ENCODE measurements around the gene DPEP1. TPM values are rescaled to one million over a fixed set of nuclear protein-coding genes. Genes with fewer than 3 reads are reported as not detected.

The DPEP1 gene
- total RNA-seq, 2 donors from 2014 or later, result 0.88 to 3.2 TPM

DNA sequence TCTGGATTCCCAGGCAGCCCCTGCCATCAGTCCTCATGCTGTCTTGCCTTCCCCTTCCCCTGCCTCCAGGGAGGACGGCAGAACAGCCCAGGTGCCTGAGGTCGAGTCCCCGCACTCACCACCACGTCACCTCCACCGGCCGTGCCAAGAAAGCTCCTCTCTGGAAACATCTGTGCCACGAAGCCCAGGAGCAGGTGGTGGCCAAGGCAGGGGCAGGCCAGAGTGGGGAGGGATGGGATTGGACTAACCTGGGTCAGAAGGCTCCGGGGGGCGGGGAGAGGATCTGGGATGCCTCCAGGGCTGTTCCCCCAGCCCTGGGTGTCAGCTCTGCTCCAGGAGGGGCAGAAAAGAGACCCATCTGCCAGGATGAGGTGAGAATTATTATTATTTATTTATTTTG, 7.4 kb upstream of the DPEP1 start:
- WGBS, 2 experiments (ENCODE audit: insufficient coverage in 1 of 2, insufficient read length in 1 of 2), result 96 to 100% methylated on average over 8 to 9 of the region's 9 CpGs
- H3K36me3 ChIP-seq (ENCODE audit: control insufficient read depth, insufficient read depth, low read length), result no peaks in the 10 kb centered on the region
- Mint-ChIP-seq H3K27me3 (ENCODE audit: insufficient read depth) (no peaks in the 10 kb centered on the region), H3K36me3 (ENCODE audit: low read depth) (no peaks in the 10 kb centered on the region), H3K4me3 (no peak overlapping the region), H3K4me1 (peaks cover 15% of the 10 kb centered on the region), H3K27ac (no peak overlapping the region), H3K9me3 (no peaks in the 10 kb centered on the region)
- TF ChIP-seq, protein P1, sequence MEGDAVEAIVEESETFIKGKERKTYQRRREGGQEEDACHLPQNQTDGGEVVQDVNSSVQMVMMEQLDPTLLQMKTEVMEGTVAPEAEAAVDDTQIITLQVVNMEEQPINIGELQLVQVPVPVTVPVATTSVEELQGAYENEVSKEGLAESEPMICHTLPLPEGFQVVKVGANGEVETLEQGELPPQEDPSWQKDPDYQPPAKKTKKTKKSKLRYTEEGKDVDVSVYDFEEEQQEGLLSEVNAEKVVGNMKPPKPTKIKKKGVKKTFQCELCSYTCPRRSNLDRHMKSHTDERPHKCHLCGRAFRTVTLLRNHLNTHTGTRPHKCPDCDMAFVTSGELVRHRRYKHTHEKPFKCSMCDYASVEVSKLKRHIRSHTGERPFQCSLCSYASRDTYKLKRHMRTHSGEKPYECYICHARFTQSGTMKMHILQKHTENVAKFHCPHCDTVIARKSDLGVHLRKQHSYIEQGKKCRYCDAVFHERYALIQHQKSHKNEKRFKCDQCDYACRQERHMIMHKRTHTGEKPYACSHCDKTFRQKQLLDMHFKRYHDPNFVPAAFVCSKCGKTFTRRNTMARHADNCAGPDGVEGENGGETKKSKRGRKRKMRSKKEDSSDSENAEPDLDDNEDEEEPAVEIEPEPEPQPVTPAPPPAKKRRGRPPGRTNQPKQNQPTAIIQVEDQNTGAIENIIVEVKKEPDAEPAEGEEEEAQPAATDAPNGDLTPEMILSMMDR (conservative IDR thresholded peaks at IDR 0.05), result no peak
- H3K27me3 ChIP-seq (ENCODE audit: control insufficient read depth, insufficient read depth, low read length, poor library complexity, severe bottlenecking), result no peaks in the 10 kb centered on the region
- H3K27ac ChIP-seq (ENCODE audit: low read depth, low read length), result no peak overlapping the region
- no peak overlapping the region for H3K4me3 ChIP-seq (ENCODE audit: low read length)
- H3K9ac ChIP-seq (ENCODE audit: extremely low read depth, low read length, poor library complexity, severe bottlenecking), result no peak overlapping the region
- DNase-seq, result no peak
- H3K9me3 ChIP-seq (ENCODE audit: control insufficient read depth, low read length), result no peaks in the 10 kb centered on the region
- H3K4me1 ChIP-seq (ENCODE audit: control insufficient read depth, insufficient read depth, low read length), result peaks cover 7% of the 10 kb centered on the region

DNA sequence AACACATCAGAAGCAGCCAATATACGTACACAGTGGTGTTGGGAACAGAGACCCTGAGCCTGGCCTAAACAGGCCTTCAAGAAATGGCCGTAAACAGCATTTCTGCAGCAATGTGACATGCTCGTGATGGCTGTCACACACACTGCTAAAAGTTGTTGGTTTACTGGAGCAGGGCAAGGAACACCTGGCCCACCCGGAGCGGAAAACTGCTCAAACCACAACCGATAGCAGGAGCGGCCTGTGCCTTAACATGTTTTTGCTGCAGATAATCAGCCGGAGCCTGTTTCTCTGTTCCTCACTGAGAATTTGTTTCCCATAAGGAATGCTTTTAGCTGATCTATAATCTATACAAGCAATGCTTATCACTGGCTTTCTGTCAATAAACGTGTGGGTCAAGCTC, 6.0 kb upstream of the DPEP1 start:
- H3K36me3 Mint-ChIP-seq (ENCODE audit: low read depth), result no peaks in the 10 kb centered on the region
- peaks cover 21% of the 10 kb centered on the region for H3K4me1 Mint-ChIP-seq
- Histone ChIP-seq H3K4me3 (ENCODE audit: low read length) (no peak overlapping the region), H3K4me1 (ENCODE audit: control insufficient read depth, insufficient read depth, low read length) (peaks cover 7% of the 10 kb centered on the region), H3K36me3 (ENCODE audit: control insufficient read depth, insufficient read depth, low read length) (no peaks in the 10 kb centered on the region), H3K27ac (ENCODE audit: low read depth, low read length) (no peak overlapping the region), H3K9me3 (ENCODE audit: control insufficient read depth, low read length) (no peaks in the 10 kb centered on the region), H3K9ac (ENCODE audit: extremely low read depth, low read length, poor library complexity, severe bottlenecking) (no peak overlapping the region), H3K27me3 (ENCODE audit: control insufficient read depth, insufficient read depth, low read length, poor library complexity, severe bottlenecking) (no peaks in the 10 kb centered on the region)
- TF ChIP-seq, protein P1 (conservative IDR thresholded peaks at IDR 0.05), result no peak
- H3K9me3 Mint-ChIP-seq, result no peaks in the 10 kb centered on the region
- H3K27me3 Mint-ChIP-seq (ENCODE audit: insufficient read depth), result no peaks in the 10 kb centered on the region
- H3K4me3 Mint-ChIP-seq, result no peak overlapping the region
- H3K27ac Mint-ChIP-seq, result no peak overlapping the region
- no peak for DNase-seq
- 91 to 92% methylated on average over 8 to 9 of the region's 9 CpGs for WGBS, 2 experiments (ENCODE audit: insufficient coverage in 1 of 2, insufficient read length in 1 of 2)

DNA sequence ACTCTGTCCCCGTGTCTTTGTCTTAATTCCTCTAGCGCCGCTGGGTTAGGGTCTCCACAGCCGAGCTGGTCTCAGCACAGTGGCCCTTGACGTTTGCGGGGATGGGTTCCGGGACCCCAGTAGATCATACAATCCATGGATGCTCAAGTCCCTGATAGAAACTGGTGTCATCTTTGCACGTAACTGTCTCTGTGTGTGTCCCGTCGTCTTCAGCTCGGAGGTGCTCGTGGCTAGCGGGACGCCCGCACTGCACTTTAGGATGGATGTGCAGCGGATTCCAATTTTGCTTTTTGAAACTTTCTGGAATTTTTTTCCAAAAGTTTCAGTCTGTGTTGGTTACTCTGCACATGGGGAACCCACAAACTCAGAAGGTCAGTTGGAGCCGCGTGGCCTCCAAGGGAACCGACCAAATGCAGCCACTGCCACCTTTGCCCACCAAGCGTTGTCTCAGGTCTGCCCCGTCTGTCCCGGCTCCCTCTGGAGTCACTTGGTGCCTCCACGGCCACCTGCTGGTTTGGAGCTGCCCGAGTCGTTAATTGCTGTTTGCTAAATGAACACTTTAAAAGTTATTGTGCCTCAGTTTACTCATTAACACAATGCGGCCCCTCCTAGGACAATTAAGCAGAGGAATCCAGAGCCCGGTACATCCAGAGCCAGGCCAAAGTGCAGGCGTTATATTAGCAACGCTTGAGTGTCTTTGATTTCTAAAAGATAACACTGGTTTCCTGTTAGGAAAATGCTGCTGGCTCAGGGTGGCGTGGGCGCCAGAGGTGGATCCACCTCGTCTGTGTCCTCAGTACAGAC, 5.3 kb upstream of the DPEP1 start:
- TF ChIP-seq, protein P1 (conservative IDR thresholded peaks at IDR 0.05), result no peak
- Histone ChIP-seq H3K9me3 (ENCODE audit: control insufficient read depth, low read length) (no peaks in the 10 kb centered on the region), H3K27me3 (ENCODE audit: control insufficient read depth, insufficient read depth, low read length, poor library complexity, severe bottlenecking) (no peaks in the 10 kb centered on the region), H3K4me3 (ENCODE audit: low read length) (no peak overlapping the region), H3K36me3 (ENCODE audit: control insufficient read depth, insufficient read depth, low read length) (no peaks in the 10 kb centered on the region), H3K4me1 (ENCODE audit: control insufficient read depth, insufficient read depth, low read length) (peaks cover 9% of the 10 kb centered on the region), H3K9ac (ENCODE audit: extremely low read depth, low read length, poor library complexity, severe bottlenecking) (no peak overlapping the region), H3K27ac (ENCODE audit: low read depth, low read length) (no peak overlapping the region)
- Mint-ChIP-seq H3K4me1 (peaks cover 18% of the 10 kb centered on the region), H3K27me3 (ENCODE audit: insufficient read depth) (no peaks in the 10 kb centered on the region), H3K4me3 (no peak overlapping the region), H3K36me3 (ENCODE audit: low read depth) (no peaks in the 10 kb centered on the region), H3K27ac (no peak overlapping the region), H3K9me3 (no peaks in the 10 kb centered on the region)
- 92 to 94% methylated on average over 29 to 32 of the region's 32 CpGs for WGBS, 2 experiments (ENCODE audit: insufficient coverage in 1 of 2, insufficient read length in 1 of 2)
- DNase-seq, result no peak
